GM04504 (cell line): ENCODE measurements around the gene BCLAF3.

ENCODE experiments used
- DNase-seq: peaks from one replicate; pipeline ENCODE4 v3.0.0-alpha.2; 2012; ENCODE audit warnings: low read depth

BCLAF3 gene

DNA sequence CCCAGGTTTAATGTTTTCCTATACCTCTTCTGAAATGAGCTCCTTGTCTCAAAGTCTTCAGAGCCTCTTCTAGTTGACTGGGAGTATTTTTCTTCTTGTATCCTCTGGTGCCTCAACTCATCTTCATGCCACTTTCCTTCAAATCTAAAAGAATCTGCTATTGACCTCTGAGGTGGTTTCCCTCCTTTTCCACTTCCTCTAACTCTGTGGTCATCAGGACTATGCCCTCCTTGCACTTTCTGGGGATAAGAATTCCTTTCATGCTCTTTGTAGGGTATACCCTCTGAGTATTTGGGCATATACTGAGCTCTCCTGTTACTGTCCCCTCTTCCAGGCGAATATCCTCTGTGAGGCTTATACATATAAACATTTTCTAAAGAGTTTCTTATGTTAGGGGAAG lies 24.8 kb downstream of the BCLAF3 start:
- DNase-seq = no peak

- DNase-seq = no peak
Observed at GRCh38 chrX:19964017-19964710, 26.7 kb downstream of the BCLAF3 start.

GRCh38 chrX:19960913-19961312 lies 29.9 kb downstream of the BCLAF3 start:
- DNase-seq = no peak

DNA sequence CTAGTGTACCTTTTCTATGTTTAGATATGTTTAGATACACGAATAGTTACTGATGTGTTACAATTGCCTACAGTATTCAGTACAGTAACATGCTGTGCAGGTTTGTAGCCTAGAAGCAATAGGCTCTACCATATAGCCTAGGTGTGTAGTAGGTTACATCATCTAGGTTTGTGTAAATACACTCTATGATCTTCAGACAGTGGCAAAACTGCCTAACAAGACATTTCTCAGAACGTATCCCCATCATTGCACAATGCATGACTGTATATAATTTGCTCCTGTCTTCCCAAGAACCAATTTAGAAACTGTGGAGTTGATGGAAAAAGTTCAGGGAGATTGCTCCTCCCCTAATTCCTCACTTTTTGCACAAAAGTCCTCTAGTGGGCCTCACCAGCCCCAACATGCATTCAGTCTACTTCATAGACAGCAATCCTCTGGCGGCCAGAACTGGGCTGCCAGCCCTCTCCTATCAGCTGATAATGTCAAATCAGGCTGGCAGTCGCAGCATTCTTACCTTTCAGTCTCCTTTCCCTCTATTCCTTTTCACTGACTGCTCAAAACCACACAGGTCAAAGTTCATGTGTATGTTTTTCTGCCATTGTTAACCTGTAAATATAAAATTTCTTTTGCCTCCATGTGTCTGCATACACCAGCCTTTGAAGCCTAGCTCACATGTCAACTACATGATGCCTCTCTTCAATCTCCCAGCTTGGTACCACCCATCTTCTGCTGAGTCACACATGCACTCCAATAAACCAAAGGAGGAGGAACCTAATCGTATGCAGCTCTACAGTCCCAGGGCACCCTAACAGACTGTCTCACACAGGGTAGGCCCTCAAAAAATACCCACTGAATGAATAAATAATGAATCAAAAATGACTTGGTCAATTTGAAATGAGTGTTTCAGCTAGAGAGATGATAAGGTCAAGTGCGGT lies 32.0 kb downstream of the BCLAF3 start:
- DNase-seq = no peak

DNA sequence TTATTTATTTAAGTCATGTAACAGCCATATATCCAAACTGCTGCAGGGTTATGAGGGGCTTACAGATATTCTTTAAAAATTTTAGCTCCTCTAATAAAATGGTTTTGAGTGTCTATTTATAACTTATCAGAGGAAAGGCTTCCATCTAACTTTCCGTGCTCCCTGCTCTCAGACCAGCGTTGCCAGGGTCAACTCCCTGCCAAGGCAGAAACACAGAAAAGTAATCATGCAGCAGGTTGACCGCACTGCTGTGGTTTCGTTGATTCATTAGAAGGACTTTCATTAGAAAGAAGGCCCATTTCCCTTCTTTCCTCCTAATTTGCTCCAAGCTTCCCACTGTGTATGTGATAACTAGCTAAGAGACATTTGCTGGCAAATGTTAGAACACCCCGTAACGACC lies 33.9 kb downstream of the BCLAF3 start:
- DNase-seq = no peak

- DNase-seq = no peak
Observed at GRCh38 chrX:19956306-19956705, 34.6 kb downstream of the BCLAF3 start.

- DNase-seq = no peak
Observed at GRCh38 chrX:19955306-19955705, 35.6 kb downstream of the BCLAF3 start.

- no peak for DNase-seq
Observed at GRCh38 chrX:19954335-19955096, 36.3 kb downstream of the BCLAF3 start.

- DNase-seq = no peak
Observed at GRCh38 chrX:19953145-19953544, 37.7 kb downstream of the BCLAF3 start.

GRCh38 chrX:19949340-19949739 lies 41.5 kb downstream of the BCLAF3 start:
- no peak for DNase-seq

- DNase-seq = no peak
Observed at GRCh38 chrX:19947612-19948011, 43.2 kb downstream of the BCLAF3 start.
